ENCODE data around the gene IRF1.

DNA sequence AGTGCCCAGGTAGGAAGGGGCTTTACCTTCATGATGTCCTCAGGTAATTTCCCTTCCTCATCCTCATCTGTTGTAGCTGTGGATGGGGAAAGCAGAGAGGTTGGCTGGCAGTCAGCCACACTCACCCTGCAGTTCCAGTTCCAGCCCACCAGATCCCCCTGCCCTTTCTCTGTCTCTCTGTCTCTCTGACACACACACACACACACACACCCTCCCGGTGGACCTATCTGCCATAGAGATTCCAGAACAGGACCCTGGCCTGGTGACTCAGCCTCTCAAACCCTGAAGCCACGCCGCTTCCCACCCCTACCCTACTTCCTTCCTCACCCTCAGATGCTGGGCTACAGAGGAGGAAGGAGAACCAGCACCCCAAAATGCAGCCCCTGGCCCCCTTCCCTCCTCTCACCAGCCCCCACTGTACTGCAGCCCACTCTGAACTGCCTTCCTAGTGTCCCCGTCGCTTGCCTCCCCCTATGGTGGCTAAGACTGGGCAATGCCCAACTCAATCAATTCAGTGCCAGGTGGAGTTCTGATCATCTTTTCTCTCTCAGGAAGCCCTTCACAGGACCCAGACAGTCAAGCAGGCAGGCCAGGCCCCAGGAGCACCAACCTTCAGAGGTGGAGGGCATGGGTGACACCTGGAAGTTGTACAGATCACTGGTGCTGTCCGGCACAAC is 4.8 kb downstream of the IRF1 start:
- TF ChIP-seq, protein P1, sequence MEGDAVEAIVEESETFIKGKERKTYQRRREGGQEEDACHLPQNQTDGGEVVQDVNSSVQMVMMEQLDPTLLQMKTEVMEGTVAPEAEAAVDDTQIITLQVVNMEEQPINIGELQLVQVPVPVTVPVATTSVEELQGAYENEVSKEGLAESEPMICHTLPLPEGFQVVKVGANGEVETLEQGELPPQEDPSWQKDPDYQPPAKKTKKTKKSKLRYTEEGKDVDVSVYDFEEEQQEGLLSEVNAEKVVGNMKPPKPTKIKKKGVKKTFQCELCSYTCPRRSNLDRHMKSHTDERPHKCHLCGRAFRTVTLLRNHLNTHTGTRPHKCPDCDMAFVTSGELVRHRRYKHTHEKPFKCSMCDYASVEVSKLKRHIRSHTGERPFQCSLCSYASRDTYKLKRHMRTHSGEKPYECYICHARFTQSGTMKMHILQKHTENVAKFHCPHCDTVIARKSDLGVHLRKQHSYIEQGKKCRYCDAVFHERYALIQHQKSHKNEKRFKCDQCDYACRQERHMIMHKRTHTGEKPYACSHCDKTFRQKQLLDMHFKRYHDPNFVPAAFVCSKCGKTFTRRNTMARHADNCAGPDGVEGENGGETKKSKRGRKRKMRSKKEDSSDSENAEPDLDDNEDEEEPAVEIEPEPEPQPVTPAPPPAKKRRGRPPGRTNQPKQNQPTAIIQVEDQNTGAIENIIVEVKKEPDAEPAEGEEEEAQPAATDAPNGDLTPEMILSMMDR (IDR thresholded peaks at IDR 0.05; ENCODE audit: control extremely low read depth in 1 of 3, insufficient read depth in 1 of 3, low read depth in 1 of 3, low read length in 3 of 3), result no peak
- TF ChIP-seq SIX5 (IDR thresholded peaks at IDR 0.05; ENCODE audit: low read depth, low read length) (no peak), SIN3A (conservative IDR thresholded peaks at IDR 0.05 in 1 of 2, IDR thresholded peaks at IDR 0.05 in 1 of 2; ENCODE audit: low read depth in 1 of 2, low read length in 2 of 2) (no peak), GABPA (IDR thresholded peaks at IDR 0.05; ENCODE audit: borderline replicate concordance, insufficient read depth, low read length) (no peak), POLR2A (IDR thresholded peaks at IDR 0.05; ENCODE audit: control extremely low read depth in 1 of 2, low read depth in 2 of 2, low read length in 2 of 2) (no peak)

Data from H1 (cell line).